NAMALWA (cell line): ENCODE data around the gene PRM1.
A peak's percentile ranks its signal among the peaks of the same experiment; 100 is the strongest.

Experiments
- DNase-seq: peaks from one replicate; pipeline ENCODE4 v3.0.0-alpha.2; 2015; ENCODE audit warnings: low spot score

The PRM1 gene

GRCh38 chr16:11253995-11254912 is 26.9 kb downstream of the PRM1 start:
- DNase-seq: peak; percentile 49

DNA sequence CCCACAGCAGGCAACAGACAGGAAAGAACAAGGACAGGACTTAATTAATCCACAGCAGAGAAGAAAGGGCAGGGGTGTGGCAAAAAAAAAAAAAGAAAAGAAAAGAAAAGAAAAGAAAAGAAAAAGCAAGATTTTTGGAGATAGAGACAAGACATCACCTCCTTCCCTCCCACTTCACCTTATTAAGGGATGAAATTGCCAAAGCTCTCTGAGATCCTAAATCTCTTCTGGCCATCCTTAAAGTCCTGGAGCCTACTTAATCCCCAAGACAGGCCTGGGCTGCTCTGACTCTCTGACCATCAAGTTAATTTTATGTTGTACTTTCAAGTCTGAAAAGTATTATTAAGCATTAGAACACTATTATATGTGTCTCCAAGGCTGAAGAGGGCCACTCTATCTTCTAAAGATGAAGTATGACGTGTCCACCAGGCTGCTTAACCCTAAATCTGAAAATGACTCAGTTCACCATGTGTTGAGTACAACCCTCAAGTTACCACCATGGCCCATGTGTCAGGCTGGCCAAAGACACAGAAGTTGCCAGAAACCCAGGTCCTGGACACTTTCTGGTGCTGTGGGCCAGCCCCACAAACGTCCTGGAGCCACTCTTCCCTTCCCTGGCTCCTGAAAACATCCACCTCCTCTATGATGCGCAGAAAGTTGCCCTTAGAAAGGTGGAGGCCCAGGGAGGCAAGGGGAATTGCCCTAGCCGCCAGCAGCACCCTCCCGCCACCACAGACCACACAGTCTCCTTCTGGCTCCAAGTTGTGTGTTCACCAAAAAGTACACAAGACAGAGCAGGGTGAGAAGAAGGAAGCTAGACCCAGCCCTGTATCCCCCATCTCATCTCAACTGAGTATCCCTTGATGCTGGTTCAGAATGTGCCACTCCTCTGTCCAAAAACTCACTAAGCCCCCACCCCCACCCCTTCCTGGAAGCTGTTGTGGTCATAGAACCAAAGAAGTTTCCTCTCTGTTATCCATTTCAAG is 27.8 kb downstream of the PRM1 start:
- DNase-seq: peak; percentile 37

GRCh38 chr16:11252482-11252931 is 28.6 kb downstream of the PRM1 start:
- DNase-seq: no peak

DNA sequence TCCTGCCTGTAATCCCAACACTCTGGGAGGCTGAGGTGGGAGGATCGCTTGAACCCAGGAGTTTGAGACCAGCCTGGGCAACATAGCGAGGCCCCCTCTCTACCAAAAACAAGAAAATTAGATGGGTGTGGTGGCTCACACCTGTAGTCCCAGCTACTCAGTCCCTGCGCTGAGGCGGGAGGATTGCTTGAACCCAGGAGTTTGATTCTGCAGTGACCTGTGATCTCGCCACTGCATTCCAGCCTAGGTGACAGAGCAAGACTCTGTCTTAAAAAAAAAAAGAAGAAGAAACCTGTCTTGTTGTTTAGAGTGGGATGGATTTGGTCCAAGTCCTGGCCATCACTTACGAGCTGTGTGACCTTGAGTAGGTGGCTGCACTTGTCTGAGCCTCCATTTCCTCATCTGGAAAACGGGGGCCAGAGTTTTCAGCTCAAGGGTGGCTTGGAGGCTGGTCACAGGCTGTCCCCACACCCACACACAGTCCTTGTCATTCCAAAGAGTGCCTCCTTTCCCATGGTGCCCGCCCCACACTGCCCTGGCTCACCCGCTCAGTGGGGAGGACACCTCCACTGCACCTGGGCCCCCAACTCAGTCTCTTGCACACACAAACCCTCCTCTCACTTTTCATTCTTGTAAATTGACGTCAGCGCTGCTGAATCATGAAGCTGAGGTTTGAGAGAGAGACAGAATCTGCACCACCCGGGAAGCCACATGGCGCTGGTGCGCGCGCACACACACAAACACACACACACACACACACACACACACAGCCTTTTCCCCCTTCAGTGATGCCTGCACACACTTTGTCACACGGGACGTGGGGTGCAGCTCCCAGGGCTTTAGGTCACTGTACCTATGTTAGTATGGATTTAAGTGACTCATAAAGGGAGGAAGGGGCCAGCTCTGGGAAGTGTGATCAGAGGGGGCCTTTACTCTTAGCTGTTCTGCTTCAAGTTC is 29.3 kb downstream of the PRM1 start:
- DNase-seq: no peak

GRCh38 chr16:11250786-11251524 is 30.2 kb downstream of the PRM1 start:
- no peak for DNase-seq

DNA sequence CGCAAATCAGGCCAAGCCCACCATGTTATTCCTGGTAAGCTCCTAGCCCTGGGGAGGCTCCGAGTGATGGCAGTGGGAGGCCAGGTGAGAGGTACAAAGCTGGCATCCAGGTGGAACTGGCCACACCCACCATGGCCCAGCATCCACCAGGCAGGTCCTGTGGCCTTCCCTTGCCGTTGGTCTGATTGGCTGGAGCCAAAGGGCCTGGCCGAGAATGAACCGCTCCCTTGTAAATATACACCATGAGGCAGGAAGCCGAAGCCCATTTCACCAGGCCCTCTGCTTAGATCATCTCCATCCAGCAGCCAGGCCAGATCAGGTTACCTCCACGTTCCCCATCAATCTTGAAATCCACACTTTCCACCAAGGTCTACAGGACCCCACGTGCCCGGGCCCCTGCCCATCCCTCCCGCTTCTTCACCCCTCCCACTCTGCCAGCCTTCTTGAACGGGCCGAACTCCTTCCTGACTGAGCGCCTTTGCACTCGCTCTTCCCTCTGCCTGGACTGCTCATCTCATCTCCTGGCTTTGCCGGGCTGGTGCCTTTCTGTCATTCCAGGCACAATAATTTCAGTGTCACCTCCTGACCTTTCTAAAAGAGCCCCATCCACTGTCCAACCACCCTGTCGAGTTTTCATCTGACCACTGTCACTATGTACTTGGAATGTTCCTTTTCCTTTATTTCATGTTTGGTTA is 30.9 kb downstream of the PRM1 start:
- DNase-seq: no peak

DNA sequence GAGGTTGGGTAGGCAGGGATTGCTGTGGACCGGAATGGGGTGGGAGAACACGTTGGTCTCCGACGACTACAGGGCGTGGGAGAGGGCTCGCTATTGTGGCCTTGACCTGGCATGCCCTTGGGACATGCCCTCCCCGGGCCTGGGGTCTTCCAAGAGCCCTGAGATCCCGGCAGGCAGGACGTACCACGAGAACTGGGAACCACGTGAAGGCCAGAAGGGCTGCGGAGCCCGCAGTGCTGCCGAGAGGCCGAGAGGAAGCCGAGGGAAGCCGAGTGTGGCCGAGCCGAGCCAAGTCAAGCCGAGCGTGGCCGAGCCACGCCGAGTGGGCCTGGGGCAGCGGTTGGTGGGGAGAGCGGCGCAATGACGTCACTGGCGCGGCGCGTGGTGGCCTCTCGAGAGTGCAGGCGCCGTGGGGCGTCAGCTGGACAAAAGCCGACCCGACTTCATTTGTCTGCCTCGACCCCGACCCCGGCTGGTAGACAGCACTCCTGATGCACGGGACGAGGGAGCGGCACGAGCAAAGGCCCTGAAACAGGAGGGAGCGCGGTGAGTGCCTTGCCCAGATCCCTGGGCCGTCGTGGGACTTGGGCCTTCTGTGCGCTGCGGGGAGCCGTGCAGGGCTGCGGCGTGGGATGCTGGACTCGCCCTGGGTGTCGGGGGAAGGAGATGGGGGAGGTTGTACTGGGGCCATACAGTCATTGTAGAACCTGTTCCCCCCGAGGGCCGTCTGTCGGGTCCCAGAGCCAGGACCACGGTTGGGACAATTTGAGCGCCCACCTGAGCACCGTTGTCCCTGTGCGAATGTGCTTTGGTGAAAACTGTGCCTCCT is 31.7 kb downstream of the PRM1 start:
- no peak for DNase-seq

DNA sequence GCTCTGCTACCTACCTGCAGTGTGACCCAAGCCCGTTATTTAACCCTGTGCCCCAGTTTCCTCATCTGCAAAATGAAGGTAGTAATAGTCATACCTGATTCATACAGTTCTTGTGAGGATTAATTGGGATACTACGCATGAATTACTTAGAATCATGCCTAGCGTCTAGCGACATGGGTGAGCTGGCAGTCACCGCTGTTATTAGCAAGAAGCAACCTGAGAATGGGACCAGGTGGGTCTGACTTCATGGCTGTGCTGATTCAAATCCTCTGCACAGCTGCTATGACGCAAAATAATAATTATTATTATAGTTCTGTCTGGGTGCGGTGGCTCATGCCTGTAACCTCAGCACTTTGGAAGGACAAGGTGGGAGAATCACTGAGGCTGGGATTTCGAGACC is 33.0 kb downstream of the PRM1 start:
- DNase-seq: no peak

DNA sequence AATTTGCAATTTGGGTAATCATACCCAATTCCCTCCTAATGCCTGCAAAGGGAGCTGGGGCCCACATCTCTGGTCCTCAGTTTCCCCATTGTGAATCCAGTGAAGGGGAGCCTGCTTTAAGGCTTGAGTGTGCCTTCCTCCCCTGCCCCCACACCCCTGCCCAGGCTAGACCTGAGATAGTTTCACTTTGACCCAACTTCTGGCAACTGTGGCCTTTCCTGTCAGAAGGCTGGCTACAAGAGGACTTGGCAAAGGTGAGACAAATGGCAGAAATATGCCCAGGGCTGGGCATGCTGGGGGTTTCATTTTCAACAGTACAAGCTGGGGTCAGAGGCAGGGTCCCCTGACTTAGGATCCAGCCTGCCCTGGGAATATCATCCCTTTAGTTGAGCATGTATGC is 35.1 kb downstream of the PRM1 start:
- DNase-seq: no peak

GRCh38 chr16:11245222-11245737 is 35.9 kb downstream of the PRM1 start:
- DNase-seq: no peak

DNA sequence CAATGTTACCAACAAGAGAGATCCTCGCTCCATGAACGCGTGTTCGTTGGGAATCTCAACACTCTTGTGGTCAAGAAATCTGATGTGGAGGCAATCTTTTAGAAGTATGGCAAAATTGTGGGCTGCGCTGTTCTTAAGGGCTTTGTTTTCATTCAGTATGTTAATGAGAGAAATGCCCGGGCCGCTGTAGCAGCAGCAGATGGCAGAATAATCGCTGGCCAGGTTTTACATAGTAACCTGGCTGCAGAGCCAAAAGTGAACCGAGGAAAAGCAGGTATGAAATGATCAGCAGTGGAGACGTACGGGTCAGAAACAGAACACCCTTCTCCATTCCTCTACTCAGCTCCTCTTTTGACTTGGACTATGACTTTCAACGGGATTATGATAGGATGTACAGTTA is 38.5 kb downstream of the PRM1 start:
- DNase-seq: no peak

DNA sequence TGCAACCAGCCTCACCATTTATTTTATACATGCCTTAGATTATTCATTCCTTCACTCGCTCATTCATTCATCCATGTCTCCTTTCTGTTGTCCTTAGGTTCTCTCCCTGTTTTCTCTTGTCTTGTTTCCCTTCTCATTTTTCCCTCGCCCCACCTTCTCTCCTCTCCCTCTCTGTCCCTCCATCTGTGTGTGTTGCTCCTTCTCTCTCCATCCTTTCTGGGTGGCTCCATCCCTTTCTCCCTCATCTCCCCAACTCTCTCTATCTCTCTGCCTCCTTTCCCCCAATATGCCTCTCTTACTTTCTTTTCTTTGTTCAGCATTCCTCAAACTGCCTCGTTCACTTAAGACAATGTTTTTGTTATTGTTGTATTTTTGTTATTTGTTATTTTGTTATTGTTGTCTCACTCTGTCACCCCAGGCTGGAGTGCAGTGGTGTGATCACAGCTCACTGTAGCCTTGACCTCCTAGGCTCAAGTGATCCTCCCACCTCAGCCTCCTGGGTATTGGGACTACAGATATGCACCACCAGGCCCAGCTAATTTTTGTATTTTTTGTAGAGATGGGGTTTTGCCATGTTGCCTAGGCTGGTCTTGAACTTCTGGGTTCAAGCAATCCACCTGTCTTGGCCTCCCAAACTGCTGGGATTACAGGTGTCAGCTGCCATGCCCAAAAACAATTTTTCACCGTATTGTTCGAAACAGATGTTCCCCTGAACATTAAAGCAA is 39.5 kb downstream of the PRM1 start:
- no peak for DNase-seq

GRCh38 chr16:11240636-11241473 is 40.3 kb downstream of the PRM1 start:
- no peak for DNase-seq

- no peak for DNase-seq
Measured at GRCh38 chr16:11239644-11240632, 41.2 kb downstream of the PRM1 start.

GRCh38 chr16:11238272-11239202 is 42.6 kb downstream of the PRM1 start:
- DNase-seq: peak; percentile 51
